Measurements from ENCODE around the gene SLC7A1.

Gene SLC7A1

DNA sequence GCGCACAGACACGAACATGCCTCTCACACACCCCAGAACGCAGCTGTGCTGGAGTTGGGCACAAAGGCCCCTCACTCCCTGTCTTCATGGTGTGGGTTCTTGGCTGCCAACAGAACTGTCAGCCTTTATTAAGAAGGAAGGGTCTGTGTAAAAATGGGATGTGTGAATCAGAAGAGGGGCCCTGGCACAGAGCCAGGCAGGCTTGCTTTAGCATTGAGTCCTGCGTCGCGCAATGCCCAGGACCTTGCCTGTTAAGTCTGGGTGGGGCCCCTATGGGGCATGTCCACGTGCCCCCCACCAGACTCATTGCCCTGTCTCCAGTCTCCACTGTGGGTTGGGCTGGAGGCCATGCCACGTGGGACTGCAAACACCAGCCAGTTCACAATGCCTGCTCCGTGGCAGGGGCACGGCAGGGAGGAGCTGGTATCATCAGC, 84.8 kb downstream of the SLC7A1 start:
- DNase-seq (ENCODE audit: low read depth), result no peak

DNA sequence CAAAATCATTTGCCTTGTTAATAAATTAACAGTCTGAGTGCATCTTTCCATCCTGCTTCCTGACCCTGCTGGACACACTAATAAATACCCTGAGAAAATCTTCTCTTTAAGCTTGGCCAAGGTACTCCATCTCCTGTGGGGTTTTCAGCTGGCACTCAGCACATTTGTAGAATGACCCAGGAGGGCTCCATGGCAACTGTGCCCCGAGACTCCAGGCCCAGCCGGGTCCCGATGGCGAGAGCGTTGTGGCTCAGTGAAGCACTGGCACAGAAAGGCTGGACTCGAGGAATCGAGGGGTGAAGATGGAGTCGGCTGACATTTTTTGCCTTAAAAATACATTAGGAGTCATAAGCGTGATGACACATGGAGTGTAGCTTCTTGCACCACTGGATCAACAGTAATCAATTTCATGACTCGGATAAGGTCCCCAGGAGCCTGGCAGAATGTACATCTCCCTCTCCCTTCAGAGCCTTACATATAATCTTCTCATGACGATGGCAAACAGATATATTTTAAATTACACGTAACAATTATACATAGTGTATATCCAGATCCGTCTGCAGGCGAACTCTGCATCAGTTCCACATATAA, 85.4 kb downstream of the SLC7A1 start:
- no peak for DNase-seq (ENCODE audit: low read depth)

DNA sequence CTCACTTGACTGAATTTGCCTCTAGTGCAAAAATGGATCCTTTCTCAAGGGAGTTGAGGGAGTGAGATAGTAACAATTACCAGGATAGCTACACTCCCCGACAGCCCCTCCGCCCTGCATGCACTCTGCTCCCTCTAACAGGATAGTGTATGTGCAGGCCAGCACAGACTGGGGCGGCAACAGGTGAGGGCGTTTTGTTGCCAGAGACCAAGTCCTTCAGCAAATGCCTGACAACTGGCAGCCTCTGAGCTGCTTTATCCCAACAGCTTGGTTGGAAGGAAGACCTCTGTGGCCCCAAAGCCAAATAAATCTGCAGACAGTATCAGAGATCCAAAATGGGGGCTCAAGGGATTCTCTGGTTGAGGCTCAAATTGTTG, 86.6 kb downstream of the SLC7A1 start:
- DNase-seq (ENCODE audit: low read depth), result no peak

DNA sequence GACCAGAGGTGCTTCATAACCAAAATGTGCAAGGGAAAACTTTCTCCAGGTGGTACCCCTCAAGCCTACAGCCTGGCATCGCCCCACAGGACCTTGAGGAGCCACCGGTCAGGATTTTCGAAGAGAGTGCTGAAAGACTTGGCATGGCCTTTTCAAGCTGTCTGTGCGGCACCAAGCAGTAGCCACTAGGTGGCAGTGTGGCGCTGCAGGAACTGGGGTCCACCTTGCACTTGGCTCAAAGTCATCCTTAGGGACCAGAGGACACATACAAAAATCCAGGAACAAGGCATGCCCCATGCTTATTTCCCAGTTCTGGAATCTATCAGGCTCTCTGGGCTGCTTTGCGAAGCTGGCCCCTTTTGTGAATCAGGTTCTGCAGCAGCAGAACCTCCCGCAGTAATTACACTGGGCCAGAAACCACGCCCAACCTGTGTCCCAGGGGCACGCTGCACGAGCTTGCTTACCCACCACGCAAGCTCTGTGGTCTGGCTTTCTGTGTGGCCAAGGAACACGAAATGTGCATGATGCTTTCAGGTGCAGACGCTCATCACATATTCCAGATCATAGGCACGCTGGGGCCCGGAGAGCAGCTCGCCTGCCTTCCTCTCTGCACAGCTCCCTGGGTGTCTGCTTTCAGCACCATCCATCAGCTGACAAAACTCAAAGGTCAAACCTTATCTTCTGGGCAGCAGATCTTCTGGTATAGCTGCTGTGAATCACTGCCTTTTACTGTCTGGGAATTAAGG, 87.2 kb downstream of the SLC7A1 start:
- DNase-seq (ENCODE audit: low read depth), result peak; percentile 40

DNA sequence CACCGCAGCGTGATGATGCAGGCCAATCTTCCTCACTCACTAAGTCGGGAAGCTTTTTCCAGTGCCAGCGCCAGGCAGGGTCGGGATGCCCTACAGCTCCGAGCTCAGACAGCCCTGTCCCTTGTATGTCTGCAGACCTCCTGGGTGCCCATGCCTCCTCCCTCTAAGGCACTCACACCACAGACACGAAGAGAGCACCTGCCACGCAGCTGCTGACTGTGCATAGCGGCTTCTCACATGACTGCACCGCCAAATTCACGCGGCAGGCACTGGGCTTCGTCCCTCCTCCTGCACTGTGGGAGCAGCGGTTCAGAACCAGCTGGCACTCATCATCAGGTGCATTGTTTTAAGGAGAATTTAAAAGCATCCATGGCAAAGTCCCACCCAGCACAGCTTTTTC, 88.1 kb downstream of the SLC7A1 start:
- DNase-seq (ENCODE audit: low read depth), result no peak

DNA sequence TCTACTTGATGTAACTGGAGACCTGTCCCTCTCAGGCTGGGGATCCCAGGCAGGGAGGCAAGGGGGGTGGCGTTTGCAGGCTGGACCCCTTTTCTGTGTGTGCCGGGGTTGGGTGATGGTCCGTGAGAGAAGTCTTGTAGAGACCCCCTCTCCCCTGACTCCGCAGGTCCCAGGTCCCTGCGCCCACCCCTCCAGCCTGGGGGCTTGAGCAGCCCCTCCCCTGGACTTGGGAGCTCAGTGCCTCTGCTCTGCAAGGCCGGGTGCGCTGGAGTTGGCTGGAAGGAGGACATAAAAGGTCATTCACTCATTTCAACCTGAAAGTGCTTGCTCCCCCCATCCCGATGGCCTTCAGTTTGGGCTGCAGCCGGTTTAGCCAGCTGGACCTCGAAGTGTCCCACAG, 89.5 kb downstream of the SLC7A1 start:
- DNase-seq (ENCODE audit: low read depth), result no peak

DNA sequence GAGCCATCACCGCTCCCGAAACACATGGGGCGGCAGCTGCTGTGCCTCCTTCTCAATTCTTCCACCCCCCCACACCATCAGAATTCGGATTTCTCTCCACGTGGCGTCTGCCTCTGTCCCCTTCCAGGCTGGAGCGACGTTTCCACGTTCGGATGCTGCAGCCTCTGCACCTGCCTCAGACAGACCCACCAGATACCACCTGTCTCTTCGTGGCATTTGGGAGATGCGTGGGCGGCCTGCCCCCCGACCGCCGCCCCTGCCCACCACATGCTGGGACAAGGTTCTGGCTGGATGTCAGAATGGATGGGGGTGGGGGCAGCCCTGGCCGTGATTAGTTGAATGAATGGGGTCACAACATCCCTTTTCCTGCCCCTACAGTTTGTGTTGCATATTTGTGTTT, 90.0 kb downstream of the SLC7A1 start:
- no peak for DNase-seq (ENCODE audit: low read depth)

DNA sequence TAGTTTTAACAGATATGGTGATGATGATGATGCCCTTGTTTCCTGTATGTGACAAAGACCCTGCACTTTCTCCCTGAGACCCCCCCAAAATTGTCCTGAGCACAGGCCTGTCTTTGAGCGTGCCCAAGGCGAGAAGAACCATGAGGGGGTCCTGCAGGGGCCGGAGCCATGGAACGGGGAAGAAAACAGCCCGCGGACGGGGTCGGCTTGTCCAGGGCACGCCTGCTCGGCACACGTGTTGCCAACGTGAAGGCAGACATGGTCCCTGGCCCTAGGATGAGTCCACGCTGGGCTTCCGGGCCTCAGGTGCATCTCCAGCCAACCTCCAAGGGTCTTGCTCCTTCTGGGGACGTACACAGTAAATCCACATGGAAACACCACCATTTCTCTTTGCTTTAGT, 90.8 kb downstream of the SLC7A1 start:
- no peak for DNase-seq (ENCODE audit: low read depth)

DNA sequence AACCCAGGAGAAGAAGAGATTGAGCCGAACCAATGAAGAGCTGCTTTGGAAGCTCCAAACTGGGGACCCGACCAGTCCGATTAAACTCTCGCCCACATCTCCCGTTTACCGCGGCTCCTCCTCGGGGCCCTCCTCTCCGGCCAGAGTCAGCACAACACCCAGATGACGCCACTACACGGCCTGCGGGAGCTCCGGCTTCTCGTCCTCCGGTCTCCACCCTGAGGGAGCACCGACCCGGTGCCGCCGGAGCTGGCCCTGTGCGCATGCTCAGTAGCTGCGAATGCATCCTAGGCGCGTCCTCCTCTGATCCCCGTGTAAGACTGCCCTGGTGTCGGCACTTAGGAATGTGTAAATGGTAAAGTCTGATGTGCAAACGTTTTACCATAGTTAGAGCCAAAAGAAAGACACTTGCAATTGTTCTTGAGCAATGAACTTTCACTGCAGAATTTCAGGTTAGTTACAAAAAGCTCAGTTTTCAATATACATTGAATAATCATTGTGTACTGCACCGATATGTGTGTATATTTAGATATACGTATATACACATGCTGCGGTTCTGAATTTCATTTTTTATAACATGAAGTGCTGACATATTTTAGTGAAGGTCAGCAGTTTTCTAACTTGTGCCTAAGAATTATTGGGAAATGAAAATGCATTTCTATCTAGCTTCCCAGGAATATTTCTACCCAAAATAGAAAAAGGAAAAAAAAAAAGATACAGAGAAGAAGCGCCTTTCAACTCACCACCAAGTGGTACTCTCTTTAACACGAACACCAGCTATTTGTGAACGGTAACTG, 92.2 kb downstream of the SLC7A1 start:
- no peak for DNase-seq (ENCODE audit: low read depth)

DNA sequence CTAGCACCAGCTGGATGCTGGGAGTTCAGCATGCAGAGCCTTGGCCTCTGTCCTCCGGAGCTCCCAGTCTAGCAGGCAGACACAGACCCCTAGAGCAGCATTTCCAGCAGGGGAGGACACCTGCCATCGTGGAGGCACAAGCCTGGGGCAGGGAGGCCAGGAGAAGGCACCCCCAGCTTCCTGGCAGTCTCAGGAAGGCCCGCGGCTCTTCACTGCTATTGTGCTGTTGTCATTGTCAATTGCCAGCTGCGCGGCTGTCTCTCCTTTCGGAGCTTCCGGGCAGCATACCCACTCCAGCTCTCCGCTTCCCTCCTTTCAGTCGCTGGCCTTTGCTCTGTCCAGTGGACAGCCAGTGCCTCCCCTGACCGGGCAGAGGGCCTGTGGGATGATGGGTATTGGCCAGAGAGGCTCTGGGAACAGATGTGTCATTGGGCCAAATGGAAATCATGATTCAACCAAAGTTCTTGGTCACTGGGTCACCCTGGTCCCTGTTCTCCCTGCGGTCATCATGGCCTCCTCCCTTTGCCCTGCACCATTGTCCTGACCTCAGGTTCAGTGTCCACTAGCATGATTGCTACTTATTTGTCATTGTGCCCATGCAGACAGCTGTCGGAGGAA, 93.0 kb downstream of the SLC7A1 start:
- no peak for DNase-seq (ENCODE audit: low read depth)

DNA sequence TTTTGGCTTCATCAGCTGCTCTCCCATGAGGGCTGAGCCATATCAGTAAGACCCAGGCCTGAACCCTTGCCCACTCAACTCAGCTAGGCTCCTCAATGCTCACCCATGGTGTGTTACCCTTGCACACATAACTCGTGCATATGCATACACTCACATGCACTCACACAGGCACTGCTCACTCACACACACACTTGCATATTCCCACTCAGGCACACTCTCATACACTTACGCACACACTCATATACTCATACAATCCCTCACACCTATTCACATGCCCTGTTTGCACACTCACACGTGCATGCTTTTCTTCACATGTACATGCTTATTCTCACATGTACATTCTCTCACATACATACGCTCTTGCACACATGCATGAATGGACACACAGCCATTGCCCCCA, 93.8 kb downstream of the SLC7A1 start:
- DNase-seq (ENCODE audit: low read depth), result no peak

DNA sequence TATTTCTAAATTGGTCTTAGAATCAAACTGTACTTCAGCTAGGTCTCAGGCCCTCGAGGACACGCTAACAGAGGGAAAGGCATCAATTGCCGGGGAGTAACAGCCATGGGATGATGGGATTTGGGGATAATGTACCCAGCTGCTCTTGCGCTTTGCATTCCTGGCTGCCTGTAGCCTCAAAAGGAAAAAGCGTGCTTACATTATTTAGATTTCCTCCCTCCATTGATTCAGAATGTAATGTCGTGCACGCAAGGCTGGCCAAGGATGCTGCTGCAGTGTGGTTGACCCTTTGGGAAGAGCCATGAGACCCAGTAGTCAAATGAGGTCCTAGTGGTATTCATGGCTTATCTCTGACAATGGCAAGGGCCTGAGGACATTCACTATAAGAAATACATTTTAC, 95.1 kb downstream of the SLC7A1 start:
- no peak for DNase-seq (ENCODE audit: low read depth)

DNA sequence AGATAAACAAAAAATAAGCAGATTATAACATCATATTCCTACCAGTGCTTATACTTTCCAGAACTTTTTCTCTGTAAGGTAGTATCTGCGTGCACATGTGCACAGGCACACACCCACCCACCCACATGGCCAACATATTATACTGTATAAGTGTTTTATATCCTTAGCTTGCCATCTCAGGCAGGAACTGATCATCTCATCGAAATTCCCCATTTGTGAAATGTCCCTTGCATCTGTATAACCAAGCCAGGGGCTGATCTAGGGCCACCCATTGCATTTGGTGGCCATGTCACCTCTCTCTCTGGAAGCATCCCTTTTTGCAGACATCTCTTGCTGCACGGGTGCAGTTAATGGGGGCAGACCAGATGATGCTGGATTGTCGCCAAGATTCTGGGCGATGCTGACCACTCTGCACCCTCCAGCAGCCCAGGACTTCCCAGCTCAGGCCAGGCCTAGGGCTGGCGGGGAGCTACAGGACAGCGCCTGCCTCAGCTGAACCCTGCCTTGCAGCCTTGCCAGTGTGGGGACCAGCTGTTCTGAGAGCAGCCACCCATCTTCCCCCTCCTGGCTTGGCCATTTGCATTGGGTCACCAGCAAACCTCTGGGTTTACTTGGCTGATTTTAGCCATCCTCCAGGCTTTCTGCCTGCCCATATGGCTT, 95.9 kb downstream of the SLC7A1 start:
- DNase-seq (ENCODE audit: low read depth), result no peak

DNA sequence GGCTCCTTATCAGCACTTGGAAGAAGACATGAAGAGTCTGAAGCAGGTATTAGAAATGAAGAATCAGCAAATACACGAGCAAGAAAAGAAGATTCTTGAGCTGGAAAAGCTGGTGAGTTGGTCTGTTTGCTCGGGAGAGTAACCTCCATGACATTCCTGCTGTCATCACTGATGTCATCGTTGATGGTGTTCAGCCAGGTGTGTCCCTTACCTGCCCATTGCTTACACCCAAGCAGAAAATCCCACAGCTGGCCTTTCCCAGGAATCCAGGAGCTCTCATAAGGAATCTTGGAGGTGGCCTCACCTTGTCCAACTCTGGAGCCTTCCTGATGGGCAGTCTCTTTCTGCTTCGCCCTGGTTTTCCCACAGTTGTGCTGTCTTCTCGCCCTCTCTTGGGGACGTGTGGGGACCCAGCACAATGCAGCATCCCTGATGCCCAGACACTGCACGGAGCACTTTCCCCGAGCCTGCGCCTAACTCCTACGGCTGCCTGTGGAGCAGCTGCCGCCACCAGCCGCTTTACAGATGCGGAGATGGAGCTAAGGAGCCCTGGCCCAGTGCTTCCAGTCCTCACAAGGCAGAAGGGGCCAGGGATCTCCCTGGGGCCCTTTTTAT, 97.0 kb downstream of the SLC7A1 start:
- DNase-seq (ENCODE audit: low read depth), result no peak

DNA sequence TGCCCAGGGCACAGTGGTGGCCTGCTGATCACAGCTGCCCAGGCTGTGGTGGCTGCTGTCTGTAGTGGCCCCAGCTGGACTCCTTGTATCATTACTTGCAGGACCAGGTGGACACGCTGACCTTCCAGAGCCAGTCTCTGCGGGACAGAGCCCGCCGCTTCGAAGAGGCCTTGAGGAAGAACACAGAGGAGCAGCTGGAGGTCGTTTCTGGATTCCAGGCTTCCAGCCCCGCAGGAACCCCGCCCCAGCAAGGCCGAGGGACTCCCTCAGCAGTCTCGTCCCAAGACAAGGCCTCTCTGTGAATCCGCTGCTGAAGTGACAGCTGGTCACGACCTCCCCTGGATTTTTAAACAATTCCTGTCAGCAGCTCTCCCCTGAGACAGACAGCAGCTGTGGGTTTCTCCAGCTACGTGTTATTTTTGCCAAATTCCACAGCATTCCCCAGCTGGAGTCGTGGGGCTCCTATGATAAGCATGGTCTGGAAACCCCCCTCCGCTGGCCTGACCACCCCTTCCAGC, 98.3 kb downstream of the SLC7A1 start:
- no peak for DNase-seq (ENCODE audit: low read depth)

DNA sequence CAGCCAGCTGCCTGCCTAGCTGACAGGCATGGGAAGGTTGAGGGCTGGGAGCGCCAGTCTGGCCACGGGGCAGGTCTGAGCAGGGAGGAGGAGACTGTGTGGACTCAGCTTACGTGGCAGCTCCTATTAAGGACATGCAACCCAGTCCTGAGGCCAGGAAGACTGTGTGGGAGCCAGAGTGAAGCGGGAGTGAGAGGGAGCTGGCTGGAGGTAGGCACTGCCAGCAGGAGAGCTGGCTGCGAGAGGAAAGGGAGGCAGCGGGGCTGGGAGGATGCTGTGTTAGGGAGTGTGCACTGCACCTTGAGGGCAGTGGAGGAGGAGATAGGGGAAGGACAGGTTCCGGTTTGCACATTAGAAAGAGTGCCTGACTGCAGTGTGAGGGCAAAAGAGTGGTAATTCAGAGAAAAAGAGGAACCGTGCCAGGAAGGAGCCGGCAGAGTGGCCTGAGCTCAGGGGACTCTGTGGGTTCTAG, 99.2 kb downstream of the SLC7A1 start:
- DNase-seq (ENCODE audit: low read depth), result no peak

DNA sequence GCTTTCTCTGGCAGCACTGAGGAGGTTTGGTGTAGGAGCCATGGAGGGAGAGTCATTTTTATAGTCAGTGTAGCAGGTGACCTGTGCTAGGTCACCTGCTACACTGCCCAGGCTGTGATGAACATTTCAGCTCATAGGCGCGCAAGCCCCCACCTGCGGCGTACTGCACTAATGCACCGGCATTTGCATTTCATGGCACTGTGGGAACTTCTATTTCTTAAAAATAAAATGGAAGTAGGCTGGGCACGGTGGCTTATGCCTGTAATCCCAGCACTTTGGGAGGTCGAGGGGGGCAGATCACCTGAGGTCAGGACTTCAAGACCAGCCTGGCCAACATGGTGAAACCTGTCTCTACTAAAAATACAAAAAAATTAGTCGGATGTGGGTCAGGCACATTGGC, 101.0 kb downstream of the SLC7A1 start:
- no peak for DNase-seq (ENCODE audit: low read depth)

DNA sequence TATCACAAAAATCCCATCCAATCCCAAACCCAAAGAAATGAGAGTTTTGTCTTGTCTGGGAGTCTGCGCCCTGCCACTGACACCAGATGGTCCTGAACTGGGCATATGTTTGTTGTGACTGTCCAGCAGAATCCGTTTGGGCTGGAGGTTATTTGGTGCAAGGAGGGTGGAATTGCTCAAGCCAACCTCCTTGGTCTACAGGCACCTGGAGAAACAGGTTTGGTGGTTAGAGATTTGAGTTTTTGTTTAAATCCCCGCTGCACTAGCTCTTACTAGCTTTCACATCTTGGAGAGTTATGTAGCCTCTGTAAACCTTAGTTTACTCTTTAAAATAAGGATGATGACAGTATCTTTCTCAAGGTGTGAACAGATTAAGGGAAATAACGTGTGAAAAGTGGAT, 101.7 kb downstream of the SLC7A1 start:
- DNase-seq (ENCODE audit: low read depth), result no peak

DNA sequence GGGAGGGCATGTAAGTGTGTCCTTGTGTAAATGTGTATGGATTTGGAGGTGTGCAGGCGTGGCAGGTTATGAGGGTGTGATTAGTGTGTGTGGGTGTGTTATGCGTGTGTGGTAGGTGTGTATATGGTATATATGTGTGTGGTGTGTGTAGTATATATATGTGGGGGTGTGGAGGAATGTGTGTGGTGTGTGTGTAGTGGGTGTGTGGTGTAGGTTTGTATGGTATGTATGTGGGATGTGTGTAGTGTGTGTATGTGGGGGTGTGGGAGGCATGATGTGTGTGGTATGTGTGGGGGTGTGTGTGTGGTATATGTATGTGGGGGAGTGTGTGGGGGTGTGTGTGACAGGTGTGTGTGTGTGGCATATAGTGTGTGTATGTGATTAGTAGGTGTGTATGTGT, 104.2 kb downstream of the SLC7A1 start:
- no peak for DNase-seq (ENCODE audit: low read depth)

DNA sequence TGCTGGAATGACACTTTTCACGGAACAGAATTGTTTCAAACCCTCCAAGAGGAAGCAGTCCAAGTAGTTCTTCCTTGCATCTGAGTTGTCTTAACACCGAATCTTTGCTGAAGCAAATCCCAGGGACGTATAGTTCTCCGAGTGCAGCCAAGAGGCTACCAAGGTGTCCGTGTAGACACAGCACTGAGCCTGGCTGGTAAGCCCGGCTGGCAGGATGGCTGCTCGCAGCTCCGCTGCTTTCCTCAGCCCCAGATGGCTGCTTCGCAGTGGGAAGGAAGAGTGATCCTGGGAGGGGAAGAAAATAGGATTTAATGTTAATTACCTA, 105.0 kb downstream of the SLC7A1 start:
- DNase-seq (ENCODE audit: low read depth), result no peak

DNA sequence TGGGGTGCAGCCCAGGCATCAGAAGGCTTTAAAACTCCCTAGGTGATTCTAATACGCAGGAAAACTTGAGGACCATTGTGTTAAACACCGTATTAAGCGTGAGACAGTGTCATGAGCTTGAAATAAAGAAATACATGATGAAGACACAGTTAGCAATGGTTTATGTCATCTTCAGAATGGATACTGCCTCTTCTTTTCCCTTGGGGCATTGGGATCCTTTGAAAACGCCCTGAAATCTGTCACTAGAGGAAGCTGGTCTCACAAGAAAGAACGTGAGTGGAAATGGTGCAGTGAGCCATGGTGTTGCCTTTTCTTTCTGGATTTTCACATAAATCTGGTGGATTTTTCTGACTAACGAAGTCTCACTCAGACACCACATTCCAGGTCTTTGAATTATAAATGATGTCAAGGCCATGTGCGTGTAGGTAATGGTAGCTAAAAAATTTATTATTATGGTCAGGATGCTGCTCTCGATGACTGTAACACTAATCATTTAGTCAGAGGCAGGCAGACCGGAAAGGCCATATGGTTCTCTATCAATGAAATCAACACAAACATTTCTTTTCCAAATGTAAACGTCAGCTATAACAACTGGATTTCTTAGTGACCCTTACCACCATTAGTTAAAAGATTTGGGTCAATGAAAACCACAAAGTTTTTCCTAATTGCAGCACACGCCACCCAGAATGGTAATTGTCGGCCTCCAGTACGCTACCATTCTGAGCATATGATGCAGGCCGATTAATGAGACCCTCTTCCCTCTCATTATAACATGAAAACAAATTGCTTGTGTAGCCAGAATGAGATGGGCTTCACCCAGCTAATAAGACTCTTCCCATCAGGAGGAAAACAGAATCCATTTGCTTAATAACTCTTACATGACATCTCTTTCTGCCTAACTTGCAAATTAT, 105.6 kb downstream of the SLC7A1 start:
- DNase-seq (ENCODE audit: low read depth), result no peak
